Body of pancreas (tissue), 4 donors: ENCODE results near the gene RIMS1.

Experiments used
- CTCF ChIP-seq, 7 experiments: fragments of 450-650 bp in 4 of 7; fragments of 200-600 bp in 3 of 7; sonication (generic) in 3 of 7; IDR thresholded peaks; one replicate each; pipeline ENCODE4 v1.5.1; 2016 to 2019; ENCODE audit warnings: antibody characterized with exemption in 7 of 7
- POLR2A ChIP-seq, 3 donors: fragments of 450-650 bp; IDR thresholded peaks; one replicate each; pipeline ENCODE4 v1.6.1; 2016; ENCODE audit warnings: antibody characterized with exemption in 3 of 3, mild to moderate bottlenecking in 2 of 3

- TF ChIP-seq POLR2A (IDR thresholded peaks at IDR 0.05) (no peak), CTCF (IDR thresholded peaks at IDR 0.05) (no peak)
These were observed 247.0 kb downstream of the RIMS1 start for GRCh38 chr6:72133324-72133723.
